WTC11 (cell line): ENCODE results near the gene ANKS3. TPM values are rescaled to one million over a fixed set of nuclear protein-coding genes. Genes with fewer than 3 reads are reported as not detected.

Source experiments
- ATAC-seq: fragments of 200-7000 bp; cut with Tn5 transposase; 2 replicates; pipeline ENCODE4 v1.10.0; 2021; ENCODE audit warnings: mild to moderate bottlenecking, moderate library complexity
- CTCF ChIA-PET: fragments of 300-600 bp; sonication (Branson Sonifier 250); formaldehyde crosslinking; loops from one replicate; lab custom pipeline; 2021; ENCODE audit warnings: antibody characterized with exemption; lab: Charles Lee
- POLR2A ChIA-PET: fragments of 350-600 bp; sonication (Branson Sonifier 250); formaldehyde crosslinking; loops from one replicate; lab custom pipeline; 2021; ENCODE audit warnings: antibody characterized with exemption; lab: Charles Lee
- DNase-seq: peaks from one replicate; pipeline ENCODE4 v3.0.0; 2021; ENCODE audit warnings: low spot score
- H3K27ac Mint-ChIP-seq: 2 replicates; pipeline ENCODE4 v1.8.0; 2021; ENCODE audit warnings: mixed read lengths
- H3K27me3 Mint-ChIP-seq: 2 replicates; pipeline ENCODE4 v1.8.0; 2021; ENCODE audit warnings: low read depth, mild to moderate bottlenecking, moderate library complexity, mixed read lengths
- H3K36me3 Mint-ChIP-seq: 2 replicates; pipeline ENCODE4 v1.8.0; 2021; ENCODE audit warnings: mixed read lengths
- H3K4me1 Mint-ChIP-seq: 2 replicates; pipeline ENCODE4 v1.8.0; 2022; ENCODE audit warnings: mixed read lengths
- H3K4me3 Mint-ChIP-seq: 2 replicates; pipeline ENCODE4 v1.8.0; 2021; ENCODE audit warnings: mild to moderate bottlenecking, moderate library complexity, mixed read lengths
- H3K9me3 Mint-ChIP-seq: 2 replicates; pipeline ENCODE4 v1.8.0; 2021; ENCODE audit warnings: mixed read lengths
- AFF4 ChIP-seq: sonication (generic); formaldehyde crosslinking; IDR thresholded peaks from 2 replicates; pipeline ENCODE4 v1.8.1; 2023; ENCODE audit warnings: mild to moderate bottlenecking, missing genetic modification reagents, borderline replicate concordance
- ATF2 ChIP-seq: sonication (generic); formaldehyde crosslinking; IDR thresholded peaks from 2 replicates; pipeline ENCODE4 v1.8.1; 2022; ENCODE audit warnings: low read depth, missing genetic modification reagents, borderline replicate concordance
- E2F5 ChIP-seq: sonication (generic); formaldehyde crosslinking; IDR thresholded peaks from 2 replicates; pipeline ENCODE4 v1.8.1; 2022; ENCODE audit warnings: mild to moderate bottlenecking, moderate library complexity, missing genetic modification reagents
- ERG ChIP-seq: fragments of 250-450 bp; sonication (Bioruptor Pico); IDR thresholded peaks from 2 replicates; pipeline ENCODE4 v1.8.0; 2021; ENCODE audit warnings: mild to moderate bottlenecking
- ETV6 ChIP-seq: sonication (generic); formaldehyde crosslinking; IDR thresholded peaks from 2 replicates; pipeline ENCODE4 v1.8.1; 2022; ENCODE audit warnings: mild to moderate bottlenecking, missing genetic modification reagents
- GABPB1 ChIP-seq: sonication (generic); formaldehyde crosslinking; IDR thresholded peaks from 2 replicates; pipeline ENCODE4 v1.8.1; 2023; ENCODE audit warnings: mild to moderate bottlenecking, missing genetic modification reagents
- KAT7 ChIP-seq: sonication (generic); formaldehyde crosslinking; IDR thresholded peaks from 2 replicates; pipeline ENCODE4 v1.8.1; 2023; ENCODE audit warnings: missing genetic modification reagents, mild to moderate bottlenecking, borderline replicate concordance
- MYBL2 ChIP-seq: sonication (generic); formaldehyde crosslinking; IDR thresholded peaks from 2 replicates; pipeline ENCODE4 v1.8.1; 2023; ENCODE audit warnings: mild to moderate bottlenecking, moderate library complexity, missing genetic modification reagents
- NFYB ChIP-seq: sonication (generic); formaldehyde crosslinking; conservative IDR thresholded peaks from 2 replicates; pipeline ENCODE4 v1.8.0; 2022; ENCODE audit warnings: low read depth, missing genetic modification reagents
- NR2C2 ChIP-seq: sonication (generic); formaldehyde crosslinking; IDR thresholded peaks from 2 replicates; pipeline ENCODE4 v1.8.0; 2022; ENCODE audit warnings: mild to moderate bottlenecking, missing genetic modification reagents
- PRDM15 ChIP-seq: sonication (generic); formaldehyde crosslinking; IDR thresholded peaks from 2 replicates; pipeline ENCODE4 v1.8.0; 2022; ENCODE audit warnings: missing genetic modification reagents
- TEAD4 ChIP-seq: sonication (generic); formaldehyde crosslinking; IDR thresholded peaks from 2 replicates; pipeline ENCODE4 v1.8.0; 2022; ENCODE audit warnings: mild to moderate bottlenecking, missing genetic modification reagents
- ZNF317 ChIP-seq: sonication (generic); formaldehyde crosslinking; IDR thresholded peaks from 2 replicates; pipeline ENCODE4 v1.8.1; 2023; ENCODE audit warnings: low read depth, mild to moderate bottlenecking, moderate library complexity, missing genetic modification reagents, borderline replicate concordance
- ZNF423 ChIP-seq: fragments of 250-450 bp; sonication (Bioruptor Pico); IDR thresholded peaks from 2 replicates; pipeline ENCODE4 v2.1.2; 2022; ENCODE audit warnings: mild to moderate bottlenecking, moderate library complexity
- total RNA-seq: library from RNA; stranded (reverse); gene quantifications from 3 replicates; pipeline ENCODE4 v1.2.3, GENCODE V29; 2021

The ANKS3 gene
- total RNA-seq, 1 experiment from 2014 or later: 35.6 TPM

GRCh38 chr16:4687946-4688673 lies 46.0 kb downstream of the ANKS3 start:
- no peaks in the 10 kb centered on the region for H3K4me1 Mint-ChIP-seq
- TF ChIP-seq NR2C2 (CRISPR knock-in tag) (no peak), ATF2 (no peak), ERG (no peak), GABPB1 (CRISPR knock-in tag) (no peak), NFYB (no peak)
- H3K9me3 Mint-ChIP-seq: no peaks in the 10 kb centered on the region
- POLR2A ChIA-PET: no interaction called here
- CTCF ChIA-PET: no interaction called here
- H3K4me3 Mint-ChIP-seq: no peak overlapping the region
- ATAC-seq: no peak
- no peak overlapping the region for H3K27ac Mint-ChIP-seq
- peaks cover 8% of the 10 kb centered on the region for H3K36me3 Mint-ChIP-seq
- no peak for DNase-seq
- no peaks in the 10 kb centered on the region for H3K27me3 Mint-ChIP-seq

GRCh38 chr16:4687416-4687815 lies 46.7 kb downstream of the ANKS3 start:
- H3K27ac Mint-ChIP-seq: no peak overlapping the region
- no peaks in the 10 kb centered on the region for H3K9me3 Mint-ChIP-seq
- ChIA-PET POLR2A (no interaction called here), CTCF (no interaction called here)
- H3K36me3 Mint-ChIP-seq: peaks cover 9% of the 10 kb centered on the region
- no peaks in the 10 kb centered on the region for H3K4me1 Mint-ChIP-seq
- no peaks in the 10 kb centered on the region for H3K27me3 Mint-ChIP-seq
- no peak for DNase-seq
- no peak for ATAC-seq
- H3K4me3 Mint-ChIP-seq: no peak overlapping the region
- TF ChIP-seq ZNF423 (CRISPR knock-in tag) (no peak), E2F5 (CRISPR knock-in tag) (no peak), ETV6 (CRISPR knock-in tag) (no peak)

GRCh38 chr16:4686497-4687210 lies 47.4 kb downstream of the ANKS3 start:
- Mint-ChIP-seq H3K27ac (no peak overlapping the region), H3K27me3 (no peaks in the 10 kb centered on the region), H3K4me3 (no peak overlapping the region), H3K4me1 (no peaks in the 10 kb centered on the region), H3K9me3 (no peaks in the 10 kb centered on the region), H3K36me3 (peaks cover 9% of the 10 kb centered on the region)
- DNase-seq (no peak), ATAC-seq (no peak)
- ChIA-PET CTCF (no interaction called here), POLR2A (no interaction called here)
- TF ChIP-seq MYBL2 (CRISPR knock-in tag) (no peak), TEAD4 (CRISPR knock-in tag) (no peak), ZNF317 (CRISPR knock-in tag) (no peak), PRDM15 (CRISPR knock-in tag) (no peak), ATF2 (no peak), KAT7 (CRISPR knock-in tag) (no peak), AFF4 (CRISPR knock-in tag) (no peak), GABPB1 (CRISPR knock-in tag) (no peak)
